Progenitor cell of endocrine pancreas (in vitro differentiated cells): ENCODE results near the gene OXSR1. TPM values are rescaled to one million over a fixed set of nuclear protein-coding genes. Genes with fewer than 3 reads are reported as not detected.

Experiments used
- DNase-seq: peaks from one replicate; pipeline ENCODE4 v3.0.0; 2021; ENCODE audit warnings: low spot score; ENCODE audit not compliant: unreplicated experiment
- H3K27ac Mint-ChIP-seq: 2 replicates; pipeline ENCODE4 v1.8.0; 2021; ENCODE audit warnings: mild to moderate bottlenecking, moderate library complexity, mixed read lengths
- H3K27me3 Mint-ChIP-seq: 2 replicates; pipeline ENCODE4 v1.8.0; 2021; ENCODE audit warnings: mixed read lengths
- H3K36me3 Mint-ChIP-seq: 2 replicates; pipeline ENCODE4 v1.8.0; 2022; ENCODE audit warnings: mixed read lengths; ENCODE audit not compliant: insufficient read depth
- H3K4me1 Mint-ChIP-seq: 2 replicates; pipeline ENCODE4 v1.8.0; 2021; ENCODE audit warnings: low read depth, mixed read lengths
- H3K4me3 Mint-ChIP-seq: 2 replicates; pipeline ENCODE4 v1.8.0; 2021; ENCODE audit warnings: low read depth, mild to moderate bottlenecking, moderate library complexity, mixed read lengths
- H3K9me3 Mint-ChIP-seq: 2 replicates; pipeline ENCODE4 v1.8.0; 2021; ENCODE audit warnings: low read depth, mixed read lengths
- CTCF ChIP-seq: fragments of 200-600 bp; sonication (generic); IDR thresholded peaks from one replicate; pipeline ENCODE4 v1.5.0; 2021; ENCODE audit warnings: antibody characterized with exemption, mild to moderate bottlenecking; ENCODE audit not compliant: unreplicated experiment
- total RNA-seq: library from RNA; stranded (reverse); gene quantifications from 2 replicates; pipeline ENCODE4 v1.2.1, GENCODE V29; 2021

Gene OXSR1
- total RNA-seq, 1 donor from 2014 or later = 55.5 TPM

GRCh38 chr3:38224357-38224756, 59.0 kb downstream of the OXSR1 start:
- TF ChIP-seq CTCF = no peak
- Mint-ChIP-seq H3K27me3 (no peaks in the 10 kb centered on the region), H3K9me3 (no peaks in the 10 kb centered on the region), H3K4me1 (no peaks in the 10 kb centered on the region), H3K36me3 (peaks cover 12% of the 10 kb centered on the region), H3K27ac (no peak overlapping the region), H3K4me3 (no peak overlapping the region)
- DNase-seq = no peak

- no peaks in the 10 kb centered on the region for H3K9me3 Mint-ChIP-seq
- no peak overlapping the region for H3K4me3 Mint-ChIP-seq
- H3K27me3 Mint-ChIP-seq = no peaks in the 10 kb centered on the region
- peaks cover 17% of the 10 kb centered on the region for H3K36me3 Mint-ChIP-seq
- no peak overlapping the region for H3K27ac Mint-ChIP-seq
- H3K4me1 Mint-ChIP-seq = no peaks in the 10 kb centered on the region
- no peak for TF ChIP-seq CTCF
- DNase-seq = no peak
Measured at GRCh38 chr3:38226273-38226672, 60.9 kb downstream of the OXSR1 start.

- Mint-ChIP-seq H3K4me3 (no peak overlapping the region), H3K36me3 (peaks cover 18% of the 10 kb centered on the region), H3K27ac (no peak overlapping the region), H3K4me1 (peaks cover 1% of the 10 kb centered on the region), H3K9me3 (no peaks in the 10 kb centered on the region), H3K27me3 (no peaks in the 10 kb centered on the region)
- TF ChIP-seq CTCF = no peak
- DNase-seq = no peak
Measured at GRCh38 chr3:38227989-38228388, 62.7 kb downstream of the OXSR1 start.

GRCh38 chr3:38229036-38229435, 63.7 kb downstream of the OXSR1 start:
- Mint-ChIP-seq H3K4me1 (peaks cover 5% of the 10 kb centered on the region), H3K4me3 (no peak overlapping the region), H3K27me3 (no peaks in the 10 kb centered on the region), H3K27ac (no peak overlapping the region), H3K9me3 (no peaks in the 10 kb centered on the region), H3K36me3 (peaks cover 24% of the 10 kb centered on the region)
- DNase-seq = no peak
- no peak for TF ChIP-seq CTCF

- DNase-seq = no peak
- Mint-ChIP-seq H3K9me3 (peaks cover 8% of the 10 kb centered on the region), H3K4me1 (peaks cover 13% of the 10 kb centered on the region), H3K36me3 (peaks cover 44% of the 10 kb centered on the region), H3K4me3 (no peak overlapping the region), H3K27ac (no peak overlapping the region), H3K27me3 (no peaks in the 10 kb centered on the region)
- TF ChIP-seq CTCF = no peak
Measured at GRCh38 chr3:38232701-38233100, 67.4 kb downstream of the OXSR1 start.
